Coronary artery (tissue), 2 donors: ENCODE results near the gene SF3B3.

Experiments used
- DNase-seq: peaks from one replicate; pipeline ENCODE4 v3.0.0-alpha.2; 2017; ENCODE audit warnings: low spot score
- H3K27ac ChIP-seq, 2 donors: fragments of 200-600 bp; sonication (generic); one replicate each; pipeline ENCODE4 v1.5.1; 2016 to 2019
- H3K4me3 ChIP-seq: fragments of 200-600 bp; sonication (generic); 2 replicates; pipeline ENCODE4 v1.5.1; 2016; ENCODE audit warnings: mild to moderate bottlenecking, moderate library complexity
- TF ChIP-seq, protein P1 (sequence below): fragments of 200-600 bp; sonication (generic); IDR thresholded peaks from one replicate; pipeline ENCODE4 v1.5.1; 2019; ENCODE audit warnings: antibody characterized with exemption

Gene SF3B3

DNA sequence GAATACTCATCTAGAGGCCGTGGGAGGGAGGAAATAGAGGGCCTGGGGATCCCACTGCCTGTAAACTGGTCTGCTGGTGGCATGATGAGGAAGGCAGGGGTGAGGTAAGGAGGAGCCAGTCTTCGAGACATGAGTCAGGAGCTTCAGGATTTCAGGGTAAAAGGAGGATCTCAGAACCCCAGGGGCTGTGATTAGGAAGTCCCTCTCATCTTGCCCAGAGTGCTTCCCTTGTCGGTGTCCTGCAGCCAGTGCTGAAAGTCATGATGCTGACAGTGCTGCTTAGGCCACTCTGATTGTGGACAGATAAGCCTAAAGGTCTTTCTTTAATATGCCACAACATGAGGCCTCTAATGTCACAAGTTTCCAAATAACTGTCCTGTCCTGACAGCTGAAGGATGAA is 29.8 kb upstream of the SF3B3 start:
- H3K27ac ChIP-seq: no peak overlapping the region
- no peak overlapping the region for H3K4me3 ChIP-seq
- DNase-seq: no peak
- TF ChIP-seq, protein P1, sequence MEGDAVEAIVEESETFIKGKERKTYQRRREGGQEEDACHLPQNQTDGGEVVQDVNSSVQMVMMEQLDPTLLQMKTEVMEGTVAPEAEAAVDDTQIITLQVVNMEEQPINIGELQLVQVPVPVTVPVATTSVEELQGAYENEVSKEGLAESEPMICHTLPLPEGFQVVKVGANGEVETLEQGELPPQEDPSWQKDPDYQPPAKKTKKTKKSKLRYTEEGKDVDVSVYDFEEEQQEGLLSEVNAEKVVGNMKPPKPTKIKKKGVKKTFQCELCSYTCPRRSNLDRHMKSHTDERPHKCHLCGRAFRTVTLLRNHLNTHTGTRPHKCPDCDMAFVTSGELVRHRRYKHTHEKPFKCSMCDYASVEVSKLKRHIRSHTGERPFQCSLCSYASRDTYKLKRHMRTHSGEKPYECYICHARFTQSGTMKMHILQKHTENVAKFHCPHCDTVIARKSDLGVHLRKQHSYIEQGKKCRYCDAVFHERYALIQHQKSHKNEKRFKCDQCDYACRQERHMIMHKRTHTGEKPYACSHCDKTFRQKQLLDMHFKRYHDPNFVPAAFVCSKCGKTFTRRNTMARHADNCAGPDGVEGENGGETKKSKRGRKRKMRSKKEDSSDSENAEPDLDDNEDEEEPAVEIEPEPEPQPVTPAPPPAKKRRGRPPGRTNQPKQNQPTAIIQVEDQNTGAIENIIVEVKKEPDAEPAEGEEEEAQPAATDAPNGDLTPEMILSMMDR: no peak

DNA sequence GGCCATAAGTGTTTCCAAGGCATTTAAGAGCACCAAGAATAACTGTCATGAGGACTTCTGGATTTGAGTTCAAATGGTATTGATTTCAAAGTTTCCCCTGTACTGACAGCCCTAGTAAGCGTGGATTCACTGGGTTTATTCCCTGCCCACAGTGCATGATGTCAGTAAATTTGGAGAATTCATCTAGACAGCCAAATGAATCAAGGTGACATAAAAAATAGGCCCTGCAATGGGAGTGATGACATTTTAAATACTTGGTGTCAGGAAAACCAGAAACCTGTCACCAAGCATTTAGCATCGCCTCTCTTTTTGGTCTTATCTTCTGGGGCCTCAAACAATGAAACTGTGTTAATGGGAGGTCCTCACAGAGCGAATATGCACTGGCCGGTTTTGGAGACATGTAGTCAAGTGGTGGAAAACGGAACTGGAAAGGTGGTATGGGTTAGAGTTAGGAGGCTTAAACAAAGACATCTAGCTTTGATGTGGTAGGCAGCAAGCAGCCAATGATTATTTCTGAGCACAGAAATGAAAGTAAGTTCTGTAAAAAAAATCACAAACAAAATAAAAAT is 29.3 kb upstream of the SF3B3 start:
- no peak overlapping the region for H3K4me3 ChIP-seq
- TF ChIP-seq, protein P1: no peak
- no peak for DNase-seq
- H3K27ac ChIP-seq: no peak overlapping the region

DNA sequence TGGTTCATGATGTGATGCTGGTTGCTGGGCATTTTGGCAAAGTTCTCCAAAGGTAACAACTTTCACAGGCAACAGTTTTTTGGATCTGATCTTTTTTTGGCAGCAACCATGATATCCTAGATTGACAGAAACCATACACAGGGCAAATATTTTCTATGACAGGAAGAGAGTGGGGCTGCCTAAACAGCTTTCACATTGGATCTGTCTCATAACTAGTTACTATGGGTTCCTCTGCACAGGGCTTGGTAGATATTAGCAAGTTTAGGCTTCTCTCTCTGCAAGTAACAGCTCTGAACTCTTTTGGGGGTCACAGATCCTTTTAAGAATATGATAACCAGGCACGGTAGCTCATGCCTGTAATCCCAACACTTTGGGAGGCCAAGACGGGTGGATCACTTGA is 28.8 kb upstream of the SF3B3 start:
- Histone ChIP-seq H3K4me3 (no peak overlapping the region), H3K27ac (no peak overlapping the region)
- no peak for DNase-seq
- TF ChIP-seq, protein P1: no peak

DNA sequence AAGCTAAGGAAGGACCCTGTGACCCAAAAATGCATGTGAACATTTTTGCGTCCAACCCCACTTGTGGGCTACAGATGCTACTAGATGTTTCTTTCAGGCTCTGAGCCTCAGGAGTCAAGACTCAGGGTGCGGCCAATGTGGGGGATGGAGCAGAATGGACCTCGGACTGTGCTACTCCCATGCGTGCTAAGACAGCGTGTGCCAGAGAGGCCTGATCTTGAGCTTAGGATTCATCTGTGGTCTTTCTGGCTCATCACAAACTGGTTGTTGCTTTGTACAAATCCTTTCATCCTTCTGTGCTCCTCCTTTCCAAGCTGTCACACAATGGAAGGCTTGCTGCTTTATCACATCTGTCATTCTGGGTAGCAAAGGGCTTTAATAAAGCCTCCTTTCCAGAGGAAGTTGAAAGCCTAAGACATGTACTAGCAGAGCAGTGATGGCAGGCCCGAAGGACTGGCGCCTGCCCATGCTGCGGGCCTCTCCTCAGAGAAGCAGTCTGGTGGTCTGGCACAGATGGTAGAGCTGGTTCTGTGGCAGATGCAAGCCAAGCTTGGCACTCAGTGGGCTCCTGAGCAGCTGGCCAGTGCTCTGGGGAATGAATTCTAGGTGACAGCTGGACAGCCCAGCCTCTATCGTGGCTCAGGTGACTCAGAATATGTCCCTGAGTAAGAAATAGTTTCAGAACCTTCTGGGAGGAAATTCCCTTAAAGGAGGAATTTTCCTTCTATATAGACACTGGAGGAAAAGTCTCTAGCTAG is 28.0 kb upstream of the SF3B3 start:
- TF ChIP-seq, protein P1: no peak
- Histone ChIP-seq H3K27ac (no peak overlapping the region), H3K4me3 (no peak overlapping the region)
- DNase-seq: no peak

DNA sequence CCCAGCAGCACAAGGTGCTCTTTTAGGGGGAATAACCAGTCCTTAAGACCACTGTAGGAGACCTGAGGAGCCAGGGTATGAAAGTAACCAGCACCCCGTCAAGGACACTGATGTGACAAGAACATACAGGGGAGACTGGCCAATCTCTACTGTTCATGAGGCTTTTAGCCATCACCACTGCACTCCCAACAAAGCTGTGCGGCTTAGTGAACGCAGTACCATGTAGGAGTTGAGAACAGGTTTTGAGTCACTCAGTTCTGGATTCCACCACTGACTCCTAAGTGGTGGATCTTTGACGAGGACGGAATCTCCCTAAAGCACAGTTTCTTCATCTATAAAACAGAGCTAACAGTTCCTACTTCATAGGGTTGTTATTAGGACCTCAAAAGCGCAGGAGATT is 27.1 kb upstream of the SF3B3 start:
- TF ChIP-seq, protein P1: no peak
- Histone ChIP-seq H3K4me3 (no peak overlapping the region), H3K27ac (no peak overlapping the region)
- no peak for DNase-seq

DNA sequence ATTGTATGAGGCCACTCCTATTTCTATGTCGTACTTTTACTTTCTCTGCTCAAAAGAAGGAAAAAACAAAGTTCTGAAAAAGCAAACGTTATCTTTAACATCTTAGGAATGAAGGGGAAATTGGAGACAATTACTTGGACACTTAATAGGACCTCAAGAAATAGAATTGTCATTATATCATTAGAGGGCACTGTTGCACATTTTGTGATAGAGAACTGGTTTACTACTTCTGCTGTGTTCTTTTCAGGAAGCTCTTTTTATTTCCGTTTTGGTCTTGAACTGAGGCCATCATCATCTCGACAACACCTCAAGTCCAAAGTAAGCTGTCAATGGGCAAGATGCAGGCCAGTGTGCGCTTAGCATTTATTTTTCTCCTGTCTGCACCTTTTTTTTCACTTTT is 14.9 kb upstream of the SF3B3 start:
- Histone ChIP-seq H3K27ac (no peak overlapping the region), H3K4me3 (no peak overlapping the region)
- TF ChIP-seq, protein P1: no peak
- no peak for DNase-seq

DNA sequence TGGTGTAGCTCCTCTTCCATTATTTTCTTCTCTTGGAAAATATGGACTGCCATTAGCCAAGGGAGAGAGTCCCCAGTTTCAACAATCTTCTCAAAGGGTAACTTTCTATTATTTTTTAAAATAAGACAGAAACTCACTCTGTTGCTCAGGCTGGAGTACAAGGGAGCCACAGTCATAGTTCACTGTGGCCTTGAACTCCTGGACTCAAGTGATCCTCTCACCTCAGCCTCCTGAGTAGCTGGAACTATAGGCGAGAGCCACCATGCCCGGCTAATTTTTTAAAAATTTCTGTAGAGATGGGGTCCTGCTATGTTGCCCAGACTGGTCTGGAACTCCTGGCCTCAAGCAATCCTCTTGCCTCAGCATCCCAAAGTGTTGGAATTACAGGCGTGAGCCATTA is 13.4 kb upstream of the SF3B3 start:
- Histone ChIP-seq H3K27ac (no peak overlapping the region), H3K4me3 (no peak overlapping the region)
- TF ChIP-seq, protein P1: no peak
- DNase-seq: no peak
